ENCODE data around the gene BTBD17. TPM values are rescaled to one million over a fixed set of nuclear protein-coding genes. Genes with fewer than 3 reads are reported as not detected.

Gene BTBD17
- total RNA-seq, 1 donor from 2014 or later = 2.7 TPM

- TF ChIP-seq CTCF (IDR thresholded peaks at IDR 0.05; ENCODE audit: unreplicated experiment) = no peak
- no peaks in the 10 kb centered on the region for H3K9me3 Mint-ChIP-seq (ENCODE audit: unreplicated experiment)
- peaks cover 1% of the 10 kb centered on the region for H3K27me3 Mint-ChIP-seq (ENCODE audit: unreplicated experiment)
- H3K4me1 Mint-ChIP-seq (ENCODE audit: unreplicated experiment) = peaks cover 9% of the 10 kb centered on the region
- no peak overlapping the region for H3K27ac Mint-ChIP-seq (ENCODE audit: unreplicated experiment)
- H3K36me3 Mint-ChIP-seq (ENCODE audit: low read depth, unreplicated experiment) = no peaks in the 10 kb centered on the region
- DNase-seq (ENCODE audit: low spot score) = no peak
- H3K4me3 Mint-ChIP-seq (ENCODE audit: unreplicated experiment) = no peak overlapping the region
These were observed 19.5 kb upstream of the BTBD17 start for GRCh38 chr17:74380959-74381808.

GRCh38 chr17:74380086-74380958 lies 18.7 kb upstream of the BTBD17 start:
- Mint-ChIP-seq H3K4me3 (ENCODE audit: unreplicated experiment) (no peak overlapping the region), H3K9me3 (ENCODE audit: unreplicated experiment) (no peaks in the 10 kb centered on the region), H3K27me3 (ENCODE audit: unreplicated experiment) (peaks cover 1% of the 10 kb centered on the region), H3K4me1 (ENCODE audit: unreplicated experiment) (peaks cover 9% of the 10 kb centered on the region), H3K36me3 (ENCODE audit: low read depth, unreplicated experiment) (no peaks in the 10 kb centered on the region), H3K27ac (ENCODE audit: unreplicated experiment) (no peak overlapping the region)
- TF ChIP-seq CTCF (IDR thresholded peaks at IDR 0.05; ENCODE audit: unreplicated experiment) = no peak
- no peak for DNase-seq (ENCODE audit: low spot score)

DNA sequence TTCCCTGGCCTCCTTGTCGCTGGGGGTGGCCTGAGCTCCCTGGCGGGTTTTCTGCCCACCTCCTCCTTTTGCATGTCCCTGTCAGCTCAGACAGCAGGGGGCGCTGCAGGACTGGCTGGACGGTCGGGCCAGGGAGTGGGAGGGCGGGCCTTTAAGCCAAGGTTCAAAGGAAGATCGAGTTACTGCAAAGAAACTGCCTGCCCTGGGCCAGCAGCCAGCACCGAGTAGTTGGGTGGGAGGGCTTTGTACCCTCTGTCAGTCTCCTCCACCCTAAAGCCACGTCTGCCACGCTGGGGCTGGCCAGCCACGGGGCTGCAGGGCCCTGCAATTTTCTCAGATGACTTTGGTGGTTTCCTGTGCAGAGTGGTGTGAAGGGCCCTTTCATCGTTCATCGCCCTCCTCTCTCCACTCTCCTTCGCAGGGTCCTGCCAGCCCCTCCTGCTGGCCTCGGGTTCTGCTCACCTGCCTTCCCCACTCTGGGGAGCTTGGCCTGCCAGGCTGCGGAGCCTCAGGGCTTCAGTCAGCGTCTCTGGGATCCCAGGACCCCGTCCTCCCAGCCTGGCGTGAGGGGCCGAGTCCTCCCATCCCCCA lies 17.9 kb upstream of the BTBD17 start:
- TF ChIP-seq CTCF (IDR thresholded peaks at IDR 0.05; ENCODE audit: unreplicated experiment) = peak; percentile 96
- no peaks in the 10 kb centered on the region for H3K9me3 Mint-ChIP-seq (ENCODE audit: unreplicated experiment)
- peaks cover 4% of the 10 kb centered on the region for H3K4me1 Mint-ChIP-seq (ENCODE audit: unreplicated experiment)
- peaks cover 1% of the 10 kb centered on the region for H3K27me3 Mint-ChIP-seq (ENCODE audit: unreplicated experiment)
- no peak overlapping the region for H3K4me3 Mint-ChIP-seq (ENCODE audit: unreplicated experiment)
- peak; percentile 99 for DNase-seq (ENCODE audit: low spot score)
- no peak overlapping the region for H3K27ac Mint-ChIP-seq (ENCODE audit: unreplicated experiment)
- no peaks in the 10 kb centered on the region for H3K36me3 Mint-ChIP-seq (ENCODE audit: low read depth, unreplicated experiment)

DNA sequence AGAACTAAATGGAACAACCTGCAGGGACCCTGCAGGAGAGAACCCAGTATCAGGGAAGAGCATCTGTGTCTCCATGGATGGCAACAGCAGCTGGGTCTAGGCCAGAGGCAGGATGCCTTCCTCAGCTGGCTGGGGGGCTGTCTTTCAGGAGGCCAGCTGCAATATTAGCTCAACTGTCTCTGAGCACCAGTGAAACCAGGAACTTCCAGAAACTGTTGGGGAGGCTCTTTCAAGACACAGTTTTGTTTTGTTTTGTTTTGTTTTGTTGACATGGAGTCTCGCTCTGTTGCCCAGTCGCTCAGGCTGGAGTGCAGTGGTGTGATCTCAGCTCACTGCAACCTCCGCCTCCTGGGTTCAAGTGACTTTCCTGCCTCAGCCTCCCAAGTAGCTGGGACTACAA lies 13.2 kb upstream of the BTBD17 start:
- Mint-ChIP-seq H3K4me1 (ENCODE audit: unreplicated experiment) (no peaks in the 10 kb centered on the region), H3K36me3 (ENCODE audit: low read depth, unreplicated experiment) (no peaks in the 10 kb centered on the region), H3K4me3 (ENCODE audit: unreplicated experiment) (no peak overlapping the region), H3K27ac (ENCODE audit: unreplicated experiment) (no peak overlapping the region), H3K27me3 (ENCODE audit: unreplicated experiment) (peaks cover 5% of the 10 kb centered on the region), H3K9me3 (ENCODE audit: unreplicated experiment) (no peaks in the 10 kb centered on the region)
- no peak for TF ChIP-seq CTCF (IDR thresholded peaks at IDR 0.05; ENCODE audit: unreplicated experiment)
- DNase-seq (ENCODE audit: low spot score) = no peak
